Trophoblast cell (in vitro differentiated cells and primary cell): ENCODE measurements around the gene FBP1.

Experiments
- DNase-seq, 2 donors: peaks; one replicate each; pipeline ENCODE4 v3.0.0-alpha.2; 2016
- H2AFZ ChIP-seq: 2 replicates; pipeline ENCODE4 v1.6.1; 2013; ENCODE audit warnings: low read length, moderate library complexity, mild to moderate bottlenecking; ENCODE audit not compliant: insufficient read depth, poor library complexity
- H2AK5ac ChIP-seq: 2 replicates; pipeline ENCODE4 v1.6.1; 2013; ENCODE audit warnings: mild to moderate bottlenecking, low read length
- H2BK120ac ChIP-seq: 2 replicates; pipeline ENCODE4 v1.6.1; 2013; ENCODE audit warnings: low read length, mild to moderate bottlenecking, moderate library complexity; ENCODE audit not compliant: insufficient read depth, poor library complexity
- H2BK12ac ChIP-seq: 2 replicates; pipeline ENCODE4 v1.6.1; 2013; ENCODE audit warnings: mild to moderate bottlenecking, low read length, moderate library complexity
- H2BK5ac ChIP-seq: 2 replicates; pipeline ENCODE4 v1.6.1; 2013; ENCODE audit warnings: low read length, low read depth, moderate library complexity, mild to moderate bottlenecking; ENCODE audit not compliant: poor library complexity
- H3K14ac ChIP-seq: 2 replicates; pipeline ENCODE4 v1.6.1; 2013; ENCODE audit warnings: mild to moderate bottlenecking, low read length
- H3K18ac ChIP-seq: 2 replicates; pipeline ENCODE4 v1.6.1; 2013; ENCODE audit warnings: mild to moderate bottlenecking, low read length
- H3K23ac ChIP-seq: 2 replicates; pipeline ENCODE4 v1.6.1; 2013; ENCODE audit warnings: low read length
- H3K27ac ChIP-seq: 2 replicates; pipeline ENCODE4 v1.5.1; 2013; ENCODE audit warnings: low read depth, mild to moderate bottlenecking, inconsistent platforms, low read length, moderate library complexity
- H3K27me3 ChIP-seq: 2 replicates; pipeline ENCODE4 v1.6.1; 2013; ENCODE audit warnings: inconsistent platforms, mild to moderate bottlenecking, low read length, moderate library complexity; ENCODE audit not compliant: insufficient read depth
- H3K36me3 ChIP-seq, 2 experiments: 1 replicate in 1 of 2; 2 replicates in 1 of 2; pipeline ENCODE4 v1.6.1; 2013; ENCODE audit warnings: low read length in 2 of 2, mild to moderate bottlenecking in 2 of 2, moderate library complexity in 1 of 2; ENCODE audit not compliant: insufficient read depth in 2 of 2, control insufficient read depth in 1 of 2
- H3K4ac ChIP-seq: 2 replicates; pipeline ENCODE4 v1.6.1; 2013; ENCODE audit warnings: low read depth, mild to moderate bottlenecking, low read length, moderate library complexity
- H3K4me1 ChIP-seq, 2 experiments: 1 replicate in 1 of 2; 2 replicates in 1 of 2; pipeline ENCODE4 v1.6.1; 2013; ENCODE audit warnings: low read length in 2 of 2, mild to moderate bottlenecking in 2 of 2, moderate library complexity in 1 of 2; ENCODE audit not compliant: insufficient read depth in 2 of 2, control insufficient read depth in 1 of 2
- H3K4me2 ChIP-seq: 2 replicates; pipeline ENCODE4 v1.6.1; 2013; ENCODE audit warnings: inconsistent platforms, mild to moderate bottlenecking, low read length, moderate library complexity
- H3K4me3 ChIP-seq: 2 replicates; pipeline ENCODE4 v1.5.1; 2013; ENCODE audit warnings: mild to moderate bottlenecking, low read depth, low read length, inconsistent platforms
- H3K79me1 ChIP-seq: one replicate; pipeline ENCODE4 v1.6.1; 2013; ENCODE audit warnings: low read length
- H3K79me2 ChIP-seq: 2 replicates; pipeline ENCODE4 v1.6.1; 2013; ENCODE audit warnings: low read length, mild to moderate bottlenecking; ENCODE audit not compliant: control insufficient read depth, insufficient read depth, poor library complexity
- H3K9ac ChIP-seq: 2 replicates; pipeline ENCODE4 v1.6.1; 2013; ENCODE audit warnings: mild to moderate bottlenecking, low read length
- H3K9me3 ChIP-seq: 2 replicates; pipeline ENCODE4 v1.6.1; 2013; ENCODE audit warnings: low read depth, mild to moderate bottlenecking, control low read depth, inconsistent platforms, low read length; ENCODE audit not compliant: insufficient read depth
- H4K12ac ChIP-seq: 2 replicates; pipeline ENCODE4 v1.6.1; 2013; ENCODE audit warnings: low read depth, mild to moderate bottlenecking, low read length, moderate library complexity
- H4K8ac ChIP-seq: 2 replicates; pipeline ENCODE4 v1.6.1; 2013; ENCODE audit warnings: low read depth, mild to moderate bottlenecking, low read length, moderate library complexity
- H4K91ac ChIP-seq: one replicate; pipeline ENCODE4 v1.6.1; 2013; ENCODE audit warnings: low read depth, mild to moderate bottlenecking, low read length, moderate library complexity
- WGBS: extraction: QIAGEN DNeasy Blood & Tissue Kit; methylation state at CpG from one replicate; pipeline ENCODE4 v1.1.7; 2013; ENCODE audit warnings: missing lambda C conversion rate; ENCODE audit not compliant: insufficient read length, insufficient coverage; ENCODE audit errors: extremely low coverage; 5-methylcytosine and 5-hydroxymethylcytosine counted together

Gene FBP1

GRCh38 chr9:94627287-94627686 is 12.0 kb downstream of the FBP1 start:
- H4K12ac ChIP-seq, result no peak overlapping the region
- no peaks in the 10 kb centered on the region for H3K4me1 ChIP-seq
- H3K9me3 ChIP-seq, result no peaks in the 10 kb centered on the region
- no peak overlapping the region for H3K18ac ChIP-seq
- no peak overlapping the region for H2AK5ac ChIP-seq
- no peak for DNase-seq
- H2BK120ac ChIP-seq, result no peak overlapping the region
- H3K4me3 ChIP-seq, result no peak overlapping the region
- H2BK5ac ChIP-seq, result no peak overlapping the region
- H3K14ac ChIP-seq, result no peak overlapping the region
- no peaks in the 10 kb centered on the region for H3K79me2 ChIP-seq
- no peaks in the 10 kb centered on the region for H3K36me3 ChIP-seq
- no peaks in the 10 kb centered on the region for H3K27me3 ChIP-seq
- H3K79me1 ChIP-seq, result no peaks in the 10 kb centered on the region
- H4K8ac ChIP-seq, result no peak overlapping the region
- no peak overlapping the region for H2AFZ ChIP-seq
- no peak overlapping the region for H3K27ac ChIP-seq
- no CpG with 5 or more reads among the region's 6 CpGs for WGBS
- no peak overlapping the region for H3K23ac ChIP-seq
- no peak overlapping the region for H4K91ac ChIP-seq
- no peak overlapping the region for H2BK12ac ChIP-seq
- H3K9ac ChIP-seq, result no peak overlapping the region
- H3K4ac ChIP-seq, result no peak overlapping the region
- no peak overlapping the region for H3K4me2 ChIP-seq

GRCh38 chr9:94625835-94626234 is 13.5 kb downstream of the FBP1 start:
- no CpG with 5 or more reads among the region's 12 CpGs for WGBS
- Histone ChIP-seq H4K12ac (no peak overlapping the region), H4K91ac (no peak overlapping the region), H4K8ac (no peak overlapping the region), H3K79me1 (no peaks in the 10 kb centered on the region), H3K9ac (no peak overlapping the region), H2BK5ac (no peak overlapping the region), H3K23ac (no peak overlapping the region), H2AK5ac (no peak overlapping the region), H3K4ac (no peak overlapping the region), H3K18ac (no peak overlapping the region), H3K4me1 (no peaks in the 10 kb centered on the region), H3K27ac (no peak overlapping the region), H3K4me2 (no peak overlapping the region), H2AFZ (no peak overlapping the region), H3K36me3 (no peaks in the 10 kb centered on the region), H3K14ac (no peak overlapping the region), H3K4me3 (no peak overlapping the region), H2BK12ac (no peak overlapping the region), H3K27me3 (no peaks in the 10 kb centered on the region), H3K79me2 (no peaks in the 10 kb centered on the region), H3K9me3 (no peaks in the 10 kb centered on the region), H2BK120ac (no peak overlapping the region)
- no peak for DNase-seq

- Histone ChIP-seq H3K23ac (no peak overlapping the region), H4K91ac (no peak overlapping the region), H3K18ac (no peak overlapping the region), H4K8ac (no peak overlapping the region), H4K12ac (no peak overlapping the region), H3K4me3 (no peak overlapping the region), H3K4me1 (no peaks in the 10 kb centered on the region), H2AK5ac (no peak overlapping the region), H3K27ac (no peak overlapping the region), H2AFZ (no peak overlapping the region), H2BK12ac (no peak overlapping the region), H3K4me2 (no peak overlapping the region), H3K27me3 (no peaks in the 10 kb centered on the region), H3K9ac (no peak overlapping the region), H3K4ac (no peak overlapping the region), H3K79me2 (no peaks in the 10 kb centered on the region), H2BK5ac (no peak overlapping the region), H3K9me3 (no peaks in the 10 kb centered on the region), H2BK120ac (no peak overlapping the region), H3K36me3 (no peaks in the 10 kb centered on the region), H3K14ac (no peak overlapping the region), H3K79me1 (no peaks in the 10 kb centered on the region)
- DNase-seq, result no peak
- WGBS, result no CpG with 5 or more reads among the region's 4 CpGs
Measured at GRCh38 chr9:94624629-94625028, 14.7 kb downstream of the FBP1 start.

GRCh38 chr9:94623253-94623652 is 16.1 kb downstream of the FBP1 start:
- H3K4ac ChIP-seq, result no peak overlapping the region
- no peaks in the 10 kb centered on the region for H3K79me2 ChIP-seq
- no peak overlapping the region for H3K4me2 ChIP-seq
- H3K4me3 ChIP-seq, result no peak overlapping the region
- H3K36me3 ChIP-seq, result no peaks in the 10 kb centered on the region
- DNase-seq, result peak; percentile 27 to 39
- H3K9me3 ChIP-seq, result no peaks in the 10 kb centered on the region
- no peak overlapping the region for H2AK5ac ChIP-seq
- H4K91ac ChIP-seq, result no peak overlapping the region
- H3K18ac ChIP-seq, result no peak overlapping the region
- no peak overlapping the region for H3K14ac ChIP-seq
- H2BK12ac ChIP-seq, result no peak overlapping the region
- no peaks in the 10 kb centered on the region for H3K27me3 ChIP-seq
- no peak overlapping the region for H2BK120ac ChIP-seq
- H3K4me1 ChIP-seq, result no peaks in the 10 kb centered on the region
- H3K23ac ChIP-seq, result no peak overlapping the region
- H3K27ac ChIP-seq, result no peak overlapping the region
- no peak overlapping the region for H2BK5ac ChIP-seq
- no peak overlapping the region for H4K8ac ChIP-seq
- H4K12ac ChIP-seq, result no peak overlapping the region
- WGBS, result no CpG with 5 or more reads among the region's 9 CpGs
- no peak overlapping the region for H2AFZ ChIP-seq
- H3K9ac ChIP-seq, result no peak overlapping the region
- H3K79me1 ChIP-seq, result no peaks in the 10 kb centered on the region
